SK-N-SH treated with all-trans-retinoic acid at 6 μM for 48 hours (cell line): Measurements from ENCODE around the gene PPA2.

Source experiments
- ARNTL ChIP-seq: fragments of 450-650 bp; formaldehyde crosslinking; IDR thresholded peaks from 2 replicates; pipeline ENCODE4 v1.5.0; 2020; ENCODE audit warnings: low read depth, mild to moderate bottlenecking, moderate library complexity, borderline replicate concordance
- CSDC2 ChIP-seq: fragments of 250-450 bp; sonication (Bioruptor Pico); IDR thresholded peaks from 2 replicates; pipeline ENCODE4 v1.5.0; 2020; ENCODE audit warnings: mild to moderate bottlenecking, moderate library complexity
- ESRRG ChIP-seq: fragments of 250-450 bp; sonication (Bioruptor Pico); IDR thresholded peaks from 2 replicates; pipeline ENCODE4 v1.6.1; 2021; ENCODE audit warnings: mild to moderate bottlenecking
- ISL1 ChIP-seq: fragments of 250-450 bp; sonication (Bioruptor Pico); IDR thresholded peaks from 2 replicates; pipeline ENCODE4 v2.1.2; 2022; ENCODE audit warnings: mild to moderate bottlenecking, moderate library complexity
- PPARA ChIP-seq: fragments of 250-450 bp; sonication (Bioruptor Pico); IDR thresholded peaks from 2 replicates; pipeline ENCODE4 v1.5.0; 2020; ENCODE audit warnings: mild to moderate bottlenecking, borderline replicate concordance
- RARB ChIP-seq: fragments of 250-450 bp; sonication (Bioruptor Pico); IDR thresholded peaks from 2 replicates; pipeline ENCODE4 v1.8.0; 2021; ENCODE audit warnings: mild to moderate bottlenecking, moderate library complexity
- SNAI2 ChIP-seq: fragments of 250-450 bp; sonication (Bioruptor Pico); IDR thresholded peaks from 2 replicates; pipeline ENCODE4 v1.5.0; 2020; ENCODE audit warnings: mild to moderate bottlenecking, moderate library complexity
- TOX ChIP-seq: fragments of 250-450 bp; sonication (Bioruptor Pico); IDR thresholded peaks from 2 replicates; pipeline ENCODE4 v1.8.0; 2021; ENCODE audit warnings: mild to moderate bottlenecking, moderate library complexity, borderline replicate concordance
- ZFP3 ChIP-seq: fragments of 250-450 bp; sonication (Bioruptor Pico); IDR thresholded peaks from 2 replicates; pipeline ENCODE4 v1.5.0; 2020; ENCODE audit warnings: mild to moderate bottlenecking, moderate library complexity
- ZFP30 ChIP-seq: fragments of 450-650 bp; formaldehyde crosslinking; IDR thresholded peaks from 2 replicates; pipeline ENCODE4 v1.5.0; 2022; ENCODE audit warnings: mild to moderate bottlenecking, moderate library complexity
- ZNF565 ChIP-seq: fragments of 450-650 bp; formaldehyde crosslinking; conservative IDR thresholded peaks from 2 replicates; pipeline ENCODE4 v1.5.0; 2020; ENCODE audit warnings: low read depth, mild to moderate bottlenecking, moderate library complexity
- TF ChIP-seq, protein P1 (sequence below): fragments of 250-450 bp; sonication (Bioruptor Pico); IDR thresholded peaks from 2 replicates; pipeline ENCODE4 v1.8.0; 2020; ENCODE audit warnings: mild to moderate bottlenecking, moderate library complexity, borderline replicate concordance
- TF ChIP-seq, protein P2 (sequence below): fragments of 250-450 bp; sonication (Bioruptor Pico); IDR thresholded peaks from 2 replicates; pipeline ENCODE4 v1.8.0; 2021; ENCODE audit warnings: low read depth, mild to moderate bottlenecking, moderate library complexity, borderline replicate concordance

DNA sequence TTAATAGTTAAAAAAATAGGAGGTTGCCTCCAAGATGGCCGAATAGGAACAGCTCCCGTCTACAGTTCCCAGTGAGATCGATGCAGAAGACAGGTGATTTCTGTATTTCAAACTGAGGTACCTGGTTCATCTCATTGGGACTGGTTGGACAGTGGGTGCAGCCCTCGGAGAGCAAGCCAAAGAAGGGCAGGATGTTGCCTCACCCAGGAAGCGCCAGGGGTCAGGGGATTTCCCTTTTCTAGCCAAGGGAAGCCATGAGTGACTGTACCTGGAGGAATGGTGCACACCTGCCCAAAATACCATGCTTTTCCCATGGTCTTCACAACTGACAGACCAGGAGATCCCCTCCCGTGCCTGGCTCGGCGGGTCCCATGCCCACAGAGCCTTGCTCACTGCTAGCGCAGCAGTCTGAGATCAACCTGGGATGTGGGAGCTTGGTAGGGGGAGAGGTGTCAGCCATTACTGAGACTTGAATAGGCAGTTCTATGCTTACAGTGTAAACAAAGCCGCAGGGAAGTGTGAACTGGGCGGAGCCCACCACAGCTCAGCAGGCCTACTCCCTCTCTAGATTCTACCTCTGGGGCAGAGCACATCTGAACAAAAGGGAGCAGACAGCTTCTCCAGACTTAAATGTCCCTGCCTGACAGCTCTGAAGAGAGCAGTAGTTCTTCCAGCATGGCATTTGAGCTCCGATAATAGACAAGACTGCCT lies 47.5 kb downstream of the PPA2 start:
- no peak for TF ChIP-seq ISL1
- TF ChIP-seq, protein P1, sequence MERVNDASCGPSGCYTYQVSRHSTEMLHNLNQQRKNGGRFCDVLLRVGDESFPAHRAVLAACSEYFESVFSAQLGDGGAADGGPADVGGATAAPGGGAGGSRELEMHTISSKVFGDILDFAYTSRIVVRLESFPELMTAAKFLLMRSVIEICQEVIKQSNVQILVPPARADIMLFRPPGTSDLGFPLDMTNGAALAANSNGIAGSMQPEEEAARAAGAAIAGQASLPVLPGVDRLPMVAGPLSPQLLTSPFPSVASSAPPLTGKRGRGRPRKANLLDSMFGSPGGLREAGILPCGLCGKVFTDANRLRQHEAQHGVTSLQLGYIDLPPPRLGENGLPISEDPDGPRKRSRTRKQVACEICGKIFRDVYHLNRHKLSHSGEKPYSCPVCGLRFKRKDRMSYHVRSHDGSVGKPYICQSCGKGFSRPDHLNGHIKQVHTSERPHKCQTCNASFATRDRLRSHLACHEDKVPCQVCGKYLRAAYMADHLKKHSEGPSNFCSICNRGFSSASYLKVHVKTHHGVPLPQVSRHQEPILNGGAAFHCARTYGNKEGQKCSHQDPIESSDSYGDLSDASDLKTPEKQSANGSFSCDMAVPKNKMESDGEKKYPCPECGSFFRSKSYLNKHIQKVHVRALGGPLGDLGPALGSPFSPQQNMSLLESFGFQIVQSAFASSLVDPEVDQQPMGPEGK (CRISPR knock-in tag) = no peak
- TF ChIP-seq SNAI2 (CRISPR knock-in tag) = no peak
- TF ChIP-seq TOX (CRISPR knock-in tag) = no peak
- no peak for TF ChIP-seq ESRRG (CRISPR knock-in tag)
- TF ChIP-seq RARB = no peak
- TF ChIP-seq PPARA = no peak
- TF ChIP-seq, protein P2, sequence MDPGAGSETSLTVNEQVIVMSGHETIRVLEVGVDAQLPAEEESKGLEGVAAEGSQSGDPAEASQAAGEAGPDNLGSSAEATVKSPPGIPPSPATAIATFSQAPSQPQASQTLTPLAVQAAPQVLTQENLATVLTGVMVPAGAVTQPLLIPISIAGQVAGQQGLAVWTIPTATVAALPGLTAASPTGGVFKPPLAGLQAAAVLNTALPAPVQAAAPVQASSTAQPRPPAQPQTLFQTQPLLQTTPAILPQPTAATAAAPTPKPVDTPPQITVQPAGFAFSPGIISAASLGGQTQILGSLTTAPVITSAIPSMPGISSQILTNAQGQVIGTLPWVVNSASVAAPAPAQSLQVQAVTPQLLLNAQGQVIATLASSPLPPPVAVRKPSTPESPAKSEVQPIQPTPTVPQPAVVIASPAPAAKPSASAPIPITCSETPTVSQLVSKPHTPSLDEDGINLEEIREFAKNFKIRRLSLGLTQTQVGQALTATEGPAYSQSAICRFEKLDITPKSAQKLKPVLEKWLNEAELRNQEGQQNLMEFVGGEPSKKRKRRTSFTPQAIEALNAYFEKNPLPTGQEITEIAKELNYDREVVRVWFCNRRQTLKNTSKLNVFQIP (CRISPR knock-in tag) = no peak
- TF ChIP-seq ZFP30 (CRISPR knock-in tag) = no peak
- TF ChIP-seq ZFP3 (CRISPR knock-in tag) = no peak
- TF ChIP-seq CSDC2 (CRISPR knock-in tag) = no peak
- TF ChIP-seq ZNF565 = no peak
- no peak for TF ChIP-seq ARNTL (CRISPR knock-in tag)
